Measurements from ENCODE around the gene GAREM1.

DNA sequence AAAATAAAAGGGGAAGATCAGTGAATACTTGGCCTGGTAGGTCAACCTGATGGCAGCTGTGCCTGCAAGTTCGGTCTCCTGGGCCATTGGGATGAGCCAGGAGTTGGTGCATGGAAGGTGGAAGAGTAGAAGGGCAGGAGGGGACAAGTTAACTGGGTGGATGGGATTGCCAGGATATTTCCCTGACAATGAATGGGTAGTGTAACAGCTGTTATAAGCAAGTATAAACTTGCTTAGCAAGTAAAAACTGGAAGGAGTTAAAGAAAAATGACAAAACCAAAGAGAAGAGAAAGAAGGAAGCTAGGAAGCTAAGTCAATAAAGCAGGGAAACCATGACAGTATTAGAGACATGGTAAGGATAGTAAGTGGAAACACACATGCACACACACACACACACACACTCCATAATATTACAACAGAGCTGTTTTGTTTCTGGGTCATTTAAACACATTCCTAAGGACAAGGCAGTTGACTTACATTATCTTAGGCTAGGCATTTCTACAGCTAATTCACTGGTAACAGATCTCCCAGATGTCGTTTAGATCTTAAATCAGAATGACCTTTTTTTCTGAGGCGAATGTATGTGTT lies 251.2 kb downstream of the GAREM1 start:
- no peak for TF ChIP-seq EZH2 (IDR thresholded peaks at IDR 0.05; ENCODE audit: low read length, unreplicated experiment)
- TF ChIP-seq, protein P1, sequence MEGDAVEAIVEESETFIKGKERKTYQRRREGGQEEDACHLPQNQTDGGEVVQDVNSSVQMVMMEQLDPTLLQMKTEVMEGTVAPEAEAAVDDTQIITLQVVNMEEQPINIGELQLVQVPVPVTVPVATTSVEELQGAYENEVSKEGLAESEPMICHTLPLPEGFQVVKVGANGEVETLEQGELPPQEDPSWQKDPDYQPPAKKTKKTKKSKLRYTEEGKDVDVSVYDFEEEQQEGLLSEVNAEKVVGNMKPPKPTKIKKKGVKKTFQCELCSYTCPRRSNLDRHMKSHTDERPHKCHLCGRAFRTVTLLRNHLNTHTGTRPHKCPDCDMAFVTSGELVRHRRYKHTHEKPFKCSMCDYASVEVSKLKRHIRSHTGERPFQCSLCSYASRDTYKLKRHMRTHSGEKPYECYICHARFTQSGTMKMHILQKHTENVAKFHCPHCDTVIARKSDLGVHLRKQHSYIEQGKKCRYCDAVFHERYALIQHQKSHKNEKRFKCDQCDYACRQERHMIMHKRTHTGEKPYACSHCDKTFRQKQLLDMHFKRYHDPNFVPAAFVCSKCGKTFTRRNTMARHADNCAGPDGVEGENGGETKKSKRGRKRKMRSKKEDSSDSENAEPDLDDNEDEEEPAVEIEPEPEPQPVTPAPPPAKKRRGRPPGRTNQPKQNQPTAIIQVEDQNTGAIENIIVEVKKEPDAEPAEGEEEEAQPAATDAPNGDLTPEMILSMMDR (conservative IDR thresholded peaks at IDR 0.05; ENCODE audit: low read depth, low read length) = no peak
- TF ChIP-seq EZH2phosphoT487 (IDR thresholded peaks at IDR 0.05; ENCODE audit: borderline replicate concordance, low read length) = no peak
